MCF 10A (cell line): ENCODE data around the gene OAS3. TPM values are rescaled to one million over a fixed set of nuclear protein-coding genes. Genes with fewer than 3 reads are reported as not detected.
"Not testable (repeated sequence)": the region's sequence is repeated elsewhere in the genome, so short reads cannot be mapped to it uniquely, and the experiment has no call there.

Source experiments
- BruUV-seq: library from RNA; stranded (reverse); fragments of 400-500 nt; replicated peaks from 2 replicates; lab custom pipeline; 2021; lab: Mats Ljungman, UMichigan
- CTCF ChIA-PET: fragments of 300-600 bp; sonication (Branson Sonifier 250); formaldehyde crosslinking; extraction: SDS; loops from one replicate; lab custom pipeline; 2021; ENCODE audit warnings: antibody characterized with exemption, inconsistent platforms; lab: Yijun Ruan, JAX
- POLR2A ChIA-PET: fragments of 300-600, 350-650 bp; sonication (Branson Sonifier 250); formaldehyde crosslinking; extraction: SDS; loops from one replicate; lab custom pipeline; 2020; ENCODE audit warnings: antibody characterized with exemption, inconsistent platforms; lab: Yijun Ruan, JAX
- DNase-seq: peaks from one replicate; pipeline ENCODE4 v3.0.0-alpha.2; 2018; ENCODE audit not compliant: unreplicated experiment
- H3K27ac Mint-ChIP-seq: one replicate; pipeline ENCODE4 v1.8.0; 2022; ENCODE audit warnings: mild to moderate bottlenecking, low read depth, mixed read lengths; ENCODE audit not compliant: unreplicated experiment
- H3K27me3 Mint-ChIP-seq: one replicate; pipeline ENCODE4 v1.8.0; 2022; ENCODE audit warnings: mixed read lengths; ENCODE audit not compliant: insufficient read depth, unreplicated experiment
- H3K36me3 Mint-ChIP-seq: one replicate; pipeline ENCODE4 v1.8.0; 2022; ENCODE audit warnings: mild to moderate bottlenecking, moderate library complexity, mixed read lengths; ENCODE audit not compliant: insufficient read depth, unreplicated experiment
- H3K4me1 Mint-ChIP-seq: one replicate; pipeline ENCODE4 v1.8.0; 2022; ENCODE audit warnings: mixed read lengths; ENCODE audit not compliant: insufficient read depth, unreplicated experiment
- H3K4me3 Mint-ChIP-seq: one replicate; pipeline ENCODE4 v1.8.0; 2022; ENCODE audit warnings: mild to moderate bottlenecking, moderate library complexity, mixed read lengths; ENCODE audit not compliant: unreplicated experiment
- H3K9me3 Mint-ChIP-seq: one replicate; pipeline ENCODE4 v1.8.0; 2022; ENCODE audit warnings: mixed read lengths; ENCODE audit not compliant: unreplicated experiment
- CTCF ChIP-seq: fragments of 200-600 bp; IDR thresholded peaks from one replicate; pipeline ENCODE4 v1.8.0; 2022; ENCODE audit warnings: antibody characterized with exemption, mild to moderate bottlenecking; ENCODE audit not compliant: unreplicated experiment
- intact Hi-C: fragments of 100-400 bp; cut with micrococcal nuclease; formaldehyde crosslinking; loops from 2 replicates; pipeline ENCODE4 v1.14.1; 2022
- total RNA-seq: library from RNA; stranded (reverse); gene quantifications from 2 replicates; pipeline ENCODE4 v1.2.3, GENCODE V29; 2022

The OAS3 gene
- total RNA-seq, 1 experiment from 2014 or later, result 6.5 TPM

- H3K4me3 Mint-ChIP-seq, result no peak overlapping the region
- no peaks in the 10 kb centered on the region for H3K4me1 Mint-ChIP-seq
- ChIA-PET CTCF (interaction anchor here (1.4 kb wide), 1 partner anchor 50 kb away, joined by 4 read pairs; no protein-coding TSS in a partner anchor), POLR2A (interaction anchor here (1.0 kb wide), 1 partner anchor 13 kb away, joined by 3 read pairs; the partner anchor contains the start of gene OAS3)
- peaks cover 7% of the 10 kb centered on the region for H3K36me3 Mint-ChIP-seq
- no peaks in the 10 kb centered on the region for H3K27me3 Mint-ChIP-seq
- H3K9me3 Mint-ChIP-seq, result no peaks in the 10 kb centered on the region
- DNase-seq, result no peak
- BruUV-seq, result no TSS peak
- TF ChIP-seq CTCF, result no peak
- H3K27ac Mint-ChIP-seq, result no peak overlapping the region
- intact Hi-C loops, result no loop called here
These were observed 12.4 kb downstream of the OAS3 start for GRCh38 chr12:112950701-112951100.

GRCh38 chr12:112957125-112957524, 18.9 kb downstream of the OAS3 start:
- H3K27me3 Mint-ChIP-seq, H3K36me3 Mint-ChIP-seq, H3K4me3 Mint-ChIP-seq, DNase-seq, CTCF ChIA-PET, POLR2A ChIA-PET, H3K27ac Mint-ChIP-seq, intact Hi-C loops, H3K4me1 Mint-ChIP-seq, BruUV-seq: not testable (repeated sequence)
- peaks cover 23% of the 10 kb centered on the region for H3K9me3 Mint-ChIP-seq

- DNase-seq, result no peak
- no peak for TF ChIP-seq CTCF
- no TSS peak for BruUV-seq
- Mint-ChIP-seq H3K36me3 (peaks cover 9% of the 10 kb centered on the region), H3K9me3 (peaks cover 23% of the 10 kb centered on the region), H3K27ac (no peak overlapping the region), H3K4me3 (no peak overlapping the region), H3K4me1 (no peaks in the 10 kb centered on the region), H3K27me3 (no peaks in the 10 kb centered on the region)
- intact Hi-C loops, result no loop called here
- ChIA-PET POLR2A (no interaction called here), CTCF (interaction anchor here (0.8 kb wide), 1 partner anchor 464 kb away, joined by 3 read pairs; no protein-coding TSS in a partner anchor)
These were observed 22.8 kb downstream of the OAS3 start for GRCh38 chr12:112961074-112961473.

- Mint-ChIP-seq H3K36me3 (peaks cover 9% of the 10 kb centered on the region), H3K4me1 (no peaks in the 10 kb centered on the region), H3K9me3 (peaks cover 23% of the 10 kb centered on the region), H3K4me3 (no peak overlapping the region), H3K27ac (no peak overlapping the region), H3K27me3 (no peaks in the 10 kb centered on the region)
- POLR2A ChIA-PET, result no interaction called here
- CTCF ChIA-PET, result no interaction called here
- BruUV-seq, result no TSS peak
- intact Hi-C loops, result no loop called here
- no peak for DNase-seq
- no peak for TF ChIP-seq CTCF
These were observed 23.3 kb downstream of the OAS3 start for GRCh38 chr12:112961536-112961935.
